ENCODE data around the gene PTRH1.

Gene PTRH1

DNA sequence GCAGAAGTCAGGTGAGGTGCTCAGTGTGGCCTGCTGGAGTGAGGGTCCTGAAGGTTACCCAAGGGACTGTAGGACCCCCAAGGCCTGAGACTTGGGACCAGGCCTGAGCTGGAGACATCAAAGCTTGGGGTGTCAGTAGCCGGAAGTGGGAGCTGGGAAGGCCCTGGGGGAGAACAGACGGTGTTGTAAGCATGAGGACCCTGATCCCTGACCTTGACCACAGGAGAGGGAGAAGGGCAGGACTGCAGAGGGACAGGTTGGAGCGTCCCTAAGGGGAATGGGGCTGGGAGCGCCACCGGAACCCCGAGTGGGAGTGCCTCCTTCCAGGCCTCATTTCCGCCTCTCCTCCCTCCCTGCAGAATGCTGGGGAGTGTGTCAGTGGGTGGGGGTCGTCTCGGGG, 949 bp upstream of the PTRH1 start:
- no peak for DNase-seq

DNA sequence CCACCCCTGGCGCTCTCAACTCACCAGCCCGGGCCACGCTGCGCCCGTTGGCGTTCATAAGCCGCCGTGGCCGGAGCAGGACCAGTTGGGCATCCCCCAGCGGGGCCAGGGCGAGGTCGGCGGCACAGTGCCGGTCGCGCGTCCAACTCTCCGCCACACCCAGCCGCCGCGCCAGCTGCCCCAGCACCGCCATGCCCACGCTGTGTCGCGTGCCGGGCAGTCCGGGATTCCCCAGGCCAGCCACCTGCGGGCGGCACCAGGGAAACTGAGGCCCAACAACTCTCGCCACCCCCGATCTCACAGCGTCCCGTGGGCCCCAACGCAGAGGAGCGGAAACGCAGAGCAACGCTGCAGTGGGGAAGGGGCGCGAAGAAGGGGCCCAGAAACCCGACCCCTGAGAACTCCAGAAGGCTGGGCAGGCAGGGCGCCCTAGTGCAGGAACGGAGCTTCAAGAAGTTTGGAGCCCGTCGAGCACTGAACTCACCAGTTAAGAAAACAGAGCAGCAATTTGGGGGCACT, 453 bp downstream of the PTRH1 start:
- no peak for DNase-seq

DNA sequence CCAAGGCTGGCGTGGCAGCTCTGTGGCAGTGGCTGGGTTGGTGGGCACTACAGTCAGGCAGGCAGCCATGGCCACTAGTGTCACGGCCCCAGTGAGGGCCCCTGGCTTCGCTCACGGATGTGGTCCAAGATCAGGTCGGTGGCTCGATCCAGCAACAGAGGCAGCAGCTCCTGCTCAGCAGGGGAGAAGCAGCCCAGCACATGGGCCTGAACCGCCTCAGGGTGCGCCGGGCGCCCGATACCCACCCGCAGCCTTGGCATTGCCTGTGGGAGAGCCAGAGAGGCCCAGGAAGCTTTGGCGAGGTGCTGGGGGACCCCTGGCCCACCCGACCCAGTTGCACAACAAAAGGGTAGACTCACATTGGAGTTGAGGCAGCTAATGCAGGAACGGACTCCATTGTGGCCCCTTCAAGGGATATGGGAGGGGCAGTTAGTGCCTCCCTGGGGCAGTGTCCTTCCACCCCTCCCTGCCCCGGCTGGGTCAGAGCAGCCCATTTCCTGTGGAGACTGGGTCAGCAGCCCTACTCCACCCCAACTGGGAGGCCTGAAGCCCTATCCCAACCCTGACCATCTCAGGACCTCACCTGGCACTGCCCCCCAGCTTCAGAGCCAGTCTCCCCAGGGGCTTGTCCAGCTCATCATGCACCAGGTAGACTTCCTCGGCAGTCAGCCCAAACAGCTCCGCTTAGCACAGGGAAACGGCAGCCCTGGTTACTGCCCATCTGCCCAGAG, 1.3 kb downstream of the PTRH1 start:
- DNase-seq = no peak

DNA sequence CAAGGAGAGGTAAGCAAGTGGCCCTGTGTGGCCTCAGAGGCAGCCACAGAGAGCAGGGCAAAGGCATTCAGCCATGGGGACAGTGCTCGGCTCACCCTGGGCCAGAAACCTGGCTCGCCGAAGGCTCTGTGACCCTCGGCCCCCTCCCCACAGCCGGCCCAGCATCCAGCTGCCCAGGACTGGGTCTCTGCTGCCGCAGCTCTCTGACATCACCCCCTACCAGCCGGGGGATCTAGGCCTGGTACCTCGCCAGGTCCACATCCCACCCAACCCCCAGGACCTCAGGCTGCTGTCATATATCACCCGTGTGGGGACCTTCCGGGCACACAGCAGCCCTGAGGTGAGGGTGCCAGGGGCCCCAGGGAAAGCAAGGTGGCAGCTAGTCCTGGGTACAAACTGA, 2.6 kb downstream of the PTRH1 start:
- no peak for DNase-seq

DNA sequence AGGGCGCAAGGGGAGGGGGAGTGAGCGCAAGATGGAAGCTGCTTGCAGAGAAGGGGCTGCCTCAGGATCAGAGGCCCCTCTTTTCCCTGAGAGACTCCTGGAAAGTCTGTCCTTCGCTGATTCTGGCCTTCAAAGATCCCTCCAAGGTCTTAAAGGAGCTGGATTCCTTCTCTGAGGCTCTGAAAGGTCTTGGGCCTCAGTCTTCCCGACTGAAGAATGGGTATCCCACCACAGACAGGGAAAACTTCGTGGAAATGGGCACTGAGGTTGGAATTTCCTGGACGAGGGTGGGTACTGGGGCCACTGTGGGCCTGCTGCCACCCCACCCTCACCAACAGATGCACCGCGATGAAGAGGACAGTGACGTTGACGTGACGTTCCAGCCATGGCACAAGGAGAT, 3.1 kb downstream of the PTRH1 start:
- DNase-seq = no peak

DNA sequence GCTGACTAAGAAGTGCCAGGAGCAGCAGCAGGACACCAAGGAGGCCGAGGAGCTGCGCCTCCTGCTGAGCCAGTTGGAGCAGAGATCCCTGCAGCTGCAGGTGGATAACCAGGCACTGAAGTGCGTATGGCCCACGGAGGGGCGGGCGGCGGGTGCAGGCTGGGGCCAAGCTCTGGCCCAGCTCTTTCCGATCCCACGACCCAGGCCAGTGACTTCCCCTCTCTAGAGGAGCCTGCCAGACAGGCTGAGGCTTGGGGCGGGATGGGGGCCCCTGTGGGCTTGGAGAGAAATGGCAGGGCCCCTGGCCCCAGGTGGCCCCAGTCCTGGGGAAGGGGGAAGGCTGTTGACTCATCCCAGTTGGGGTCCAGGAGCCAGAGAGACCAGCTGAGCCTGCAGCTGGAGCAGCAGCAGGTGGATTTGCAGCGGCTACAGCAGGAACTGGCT, 3.6 kb downstream of the PTRH1 start:
- DNase-seq = no peak

DNA sequence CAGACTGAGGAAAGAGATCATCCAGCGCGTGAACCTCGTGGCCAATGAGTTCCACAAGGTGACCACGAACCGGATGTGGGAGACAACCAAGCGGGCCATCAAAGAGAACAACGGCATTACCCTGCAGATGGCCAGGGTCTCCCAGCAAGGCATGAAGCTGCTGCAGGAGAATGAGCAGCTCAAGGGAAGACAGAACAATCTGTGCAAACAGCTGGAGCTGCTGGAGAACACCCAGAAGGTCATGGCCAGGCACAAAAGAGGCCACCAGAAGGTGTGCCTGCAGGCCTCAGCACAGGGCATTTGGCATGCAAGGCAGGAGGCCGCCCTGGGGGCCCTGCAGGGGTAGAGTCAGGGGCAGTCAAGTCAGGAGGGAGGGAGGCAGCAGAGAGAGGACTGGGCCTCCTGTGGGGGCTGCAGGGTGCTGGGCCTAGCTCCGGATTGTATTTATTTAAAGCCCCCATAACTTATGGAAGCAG, 4.2 kb downstream of the PTRH1 start:
- DNase-seq = peak; percentile 33

DNA sequence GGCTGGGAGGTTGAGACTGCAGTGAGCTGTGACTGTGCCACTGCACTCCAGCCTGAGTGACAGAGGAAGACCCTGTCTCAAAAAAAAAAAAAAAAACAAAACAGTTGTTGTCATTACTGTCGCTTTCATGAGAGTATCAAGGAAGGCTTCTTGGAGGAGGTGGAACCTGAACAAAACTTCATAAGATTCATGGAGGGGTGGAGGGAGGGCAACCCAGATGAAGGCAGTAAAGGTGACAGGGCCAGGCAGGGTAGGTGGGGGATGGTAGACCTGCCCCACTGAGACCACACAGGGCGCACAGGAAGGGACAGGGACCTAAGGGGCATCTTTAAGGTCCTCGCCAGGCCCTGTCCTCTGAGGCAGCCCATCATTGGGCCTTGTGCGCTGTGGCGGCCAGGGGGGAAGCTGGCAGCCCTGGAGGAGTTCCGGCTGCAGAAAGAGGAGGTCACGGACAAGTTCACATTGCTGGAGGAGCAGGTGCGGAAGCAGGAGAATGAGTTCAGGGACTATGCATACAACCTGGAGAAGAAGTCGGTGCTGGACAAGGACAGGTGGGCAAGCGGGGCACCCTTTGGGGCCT, 5.2 kb downstream of the PTRH1 start:
- DNase-seq = no peak

DNA sequence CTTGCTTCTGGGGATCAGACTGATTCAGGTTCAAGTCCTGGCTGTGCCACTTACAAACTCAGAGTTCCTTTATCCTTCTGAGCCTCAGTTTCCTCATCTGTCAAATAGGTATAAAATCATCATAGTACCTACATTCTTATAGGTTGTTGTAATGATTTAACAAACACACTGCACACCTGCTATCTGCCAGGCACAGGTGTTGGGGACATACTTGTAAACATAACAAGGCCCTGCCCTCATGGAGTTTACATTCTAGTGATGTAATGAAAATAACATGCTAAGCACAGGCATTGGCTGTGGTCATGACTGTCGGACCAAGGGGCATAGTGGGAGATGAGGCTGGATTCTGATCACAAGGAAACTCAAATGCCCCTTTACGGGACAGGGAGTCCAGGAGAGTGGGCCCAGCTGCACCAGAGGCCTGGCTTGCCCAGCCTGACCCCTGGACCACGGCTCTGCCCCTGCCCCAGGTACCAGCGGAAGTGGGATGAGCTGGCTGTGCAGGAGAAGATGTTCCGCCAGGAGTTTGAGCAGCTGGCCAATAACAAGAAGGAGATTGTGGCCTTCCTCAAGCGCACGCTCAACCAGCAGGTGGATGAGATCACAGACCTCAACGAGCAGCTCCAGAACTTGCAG, 6.4 kb downstream of the PTRH1 start:
- no peak for DNase-seq

DNA sequence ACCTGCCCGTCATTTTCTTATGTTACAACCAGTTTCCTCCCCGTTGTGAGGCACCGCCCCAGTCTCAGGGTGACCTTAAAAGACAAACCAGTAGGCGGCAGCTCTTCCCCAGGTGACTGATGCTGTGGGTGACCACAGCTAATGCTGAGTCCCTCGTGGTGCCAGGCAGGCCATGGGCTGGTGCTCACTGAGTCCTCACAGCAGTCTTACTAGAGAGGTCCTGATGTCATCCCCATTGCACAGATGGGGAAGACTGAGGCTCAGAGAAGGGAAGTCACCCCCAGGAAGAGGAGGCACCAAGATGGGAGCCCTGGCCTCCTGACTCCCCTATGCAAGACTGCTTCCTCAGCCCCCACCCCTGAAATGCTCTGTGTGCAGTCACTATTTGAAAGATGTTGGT, 7.7 kb downstream of the PTRH1 start:
- no peak for DNase-seq

DNA sequence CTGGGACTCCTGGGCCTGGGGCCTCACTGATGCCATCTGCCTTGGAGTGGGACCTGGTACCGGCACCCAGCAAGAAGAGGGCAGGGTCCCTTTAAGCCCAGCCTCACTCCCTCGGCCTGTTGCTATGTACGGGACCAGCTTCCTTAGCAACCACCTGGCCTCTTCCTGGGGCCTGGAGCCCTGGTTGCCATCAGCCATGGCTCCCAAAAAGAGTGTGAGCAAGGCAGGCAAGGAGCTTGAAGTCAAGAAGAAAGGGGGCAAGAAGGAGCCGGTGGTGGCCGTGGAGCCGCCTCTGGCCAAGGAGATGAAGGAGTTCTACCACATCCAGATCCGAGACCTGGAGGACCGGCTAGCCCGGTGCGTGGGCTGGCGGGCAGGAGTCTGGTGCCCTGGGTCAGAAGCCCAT, 8.6 kb downstream of the PTRH1 start, which contains the start of gene CFAP157:
TSS of gene CFAP157 (plus strand) at position 153 of the 406 bp plus-strand sequence. CDS start at position 197, 44 bp downstream.
- no peak for DNase-seq

DNA sequence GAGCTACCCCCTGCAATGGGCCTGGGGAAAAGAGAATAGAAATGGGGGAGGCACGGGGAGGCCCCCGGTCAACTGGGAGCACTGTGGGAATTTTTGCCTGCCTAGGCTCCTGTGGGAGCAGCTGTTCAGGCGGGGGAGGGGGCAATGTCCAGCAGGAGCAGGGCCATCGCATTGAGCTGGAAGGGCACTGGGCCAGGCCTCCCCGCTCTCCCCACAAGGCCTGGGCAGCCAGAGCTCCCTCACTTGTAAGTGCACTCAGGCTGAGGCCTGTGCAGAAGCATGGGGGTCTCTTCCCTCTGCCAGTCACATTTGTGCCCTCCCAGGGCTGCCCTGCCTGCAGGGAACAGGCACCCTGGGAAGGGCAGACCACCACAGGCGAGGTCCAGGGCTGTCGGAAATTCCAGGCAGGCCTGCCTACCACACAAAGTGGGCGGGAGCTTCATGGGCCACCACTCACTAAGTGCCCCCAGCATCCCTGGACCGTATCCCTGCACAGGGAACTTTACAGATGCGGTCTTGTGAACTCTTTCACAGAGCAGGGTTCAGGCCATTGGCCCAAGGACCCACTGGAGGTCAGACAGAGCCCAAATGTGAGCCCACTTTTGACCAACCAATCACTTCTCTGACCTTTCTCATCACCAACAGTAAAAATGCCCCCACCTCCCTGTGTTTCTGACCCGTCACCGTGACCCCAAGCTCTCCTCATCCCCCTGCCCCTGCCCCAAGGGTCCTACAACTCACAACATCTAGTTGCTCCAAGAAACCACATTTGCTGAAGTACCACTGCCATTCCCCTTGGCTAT, 9.7 kb downstream of the PTRH1 start:
- no peak for DNase-seq

DNA sequence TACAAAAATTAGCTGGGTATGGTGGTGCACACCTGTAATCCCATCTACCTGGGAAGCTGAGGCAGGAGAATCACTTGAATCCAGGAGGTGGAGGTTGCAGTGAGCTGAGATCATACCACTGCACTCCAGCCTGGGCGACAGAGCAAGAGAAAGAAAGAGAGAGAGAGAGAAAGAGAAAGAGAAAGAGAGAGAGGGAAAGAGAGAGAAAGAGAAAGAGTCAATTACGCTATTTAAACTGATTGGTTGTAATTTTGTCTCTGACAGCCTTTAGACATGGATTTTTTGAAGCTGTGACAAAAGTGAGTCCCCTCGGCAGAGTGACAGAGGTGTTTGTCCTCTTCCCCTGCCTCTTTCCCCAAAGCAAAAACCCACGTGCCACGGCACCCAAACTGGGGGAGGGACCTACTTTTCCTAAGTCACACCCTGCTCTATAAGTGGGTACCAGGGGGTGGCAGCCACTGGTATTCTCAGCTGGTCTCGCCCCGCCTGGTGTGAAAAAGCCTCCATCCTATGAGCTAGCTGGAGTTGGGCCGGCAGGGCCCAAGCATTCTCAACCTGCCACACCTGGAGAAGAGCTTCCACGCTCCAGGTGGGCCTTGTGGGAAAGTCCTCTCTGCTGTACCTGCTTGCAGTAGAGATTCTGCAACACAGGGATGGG, 12.0 kb downstream of the PTRH1 start:
- no peak for DNase-seq

DNA sequence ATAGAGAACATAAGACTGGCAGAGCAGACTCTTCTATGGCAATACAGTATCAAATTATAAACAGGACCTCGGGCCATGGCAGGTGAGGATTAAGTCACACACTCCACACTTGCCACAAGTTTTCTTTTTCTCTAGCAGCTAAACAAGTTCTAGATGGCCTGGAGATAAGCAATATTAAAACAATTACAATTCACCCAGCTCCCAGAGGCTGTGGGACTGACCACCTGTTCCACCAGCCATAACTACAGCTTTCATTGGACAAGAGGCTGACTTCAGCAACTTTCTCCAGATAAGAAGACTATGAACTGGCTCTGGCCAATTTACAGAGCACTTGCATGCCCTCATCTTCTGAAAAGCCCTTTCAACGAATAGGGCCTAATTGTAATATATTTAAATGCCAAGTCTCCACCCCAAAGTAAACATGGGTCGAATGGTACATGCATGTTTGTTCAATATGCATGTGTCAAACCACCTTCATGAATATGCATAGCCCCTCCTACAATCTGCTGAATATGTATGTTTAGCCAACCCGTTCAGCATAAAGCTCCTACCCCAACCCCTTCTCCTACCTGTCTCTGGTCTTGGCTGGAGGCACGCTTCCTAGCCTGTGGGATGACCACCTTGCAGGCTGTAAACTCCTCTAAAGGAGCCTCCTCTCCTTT, 14.7 kb downstream of the PTRH1 start:
- no peak for DNase-seq

DNA sequence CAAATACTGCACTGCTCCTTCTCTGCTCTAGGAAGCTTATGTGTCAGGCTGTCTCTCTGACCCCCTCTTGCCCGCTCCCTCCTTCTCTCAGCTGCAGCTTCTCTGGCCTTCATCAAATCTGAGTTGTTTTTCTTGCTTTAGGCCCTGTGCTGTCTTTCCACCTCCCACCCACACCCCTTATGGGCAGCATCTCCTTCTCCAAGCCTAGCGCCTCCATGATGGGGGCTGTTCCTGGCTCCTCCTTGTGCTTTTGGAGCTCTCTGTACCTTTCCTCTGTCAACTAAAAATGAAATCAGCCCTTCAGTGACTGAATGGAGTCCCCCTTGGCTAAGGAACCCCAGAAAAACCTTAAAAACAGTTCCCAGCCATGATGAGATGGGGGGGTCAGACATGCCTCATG, 15.3 kb downstream of the PTRH1 start:
- no peak for DNase-seq

DNA sequence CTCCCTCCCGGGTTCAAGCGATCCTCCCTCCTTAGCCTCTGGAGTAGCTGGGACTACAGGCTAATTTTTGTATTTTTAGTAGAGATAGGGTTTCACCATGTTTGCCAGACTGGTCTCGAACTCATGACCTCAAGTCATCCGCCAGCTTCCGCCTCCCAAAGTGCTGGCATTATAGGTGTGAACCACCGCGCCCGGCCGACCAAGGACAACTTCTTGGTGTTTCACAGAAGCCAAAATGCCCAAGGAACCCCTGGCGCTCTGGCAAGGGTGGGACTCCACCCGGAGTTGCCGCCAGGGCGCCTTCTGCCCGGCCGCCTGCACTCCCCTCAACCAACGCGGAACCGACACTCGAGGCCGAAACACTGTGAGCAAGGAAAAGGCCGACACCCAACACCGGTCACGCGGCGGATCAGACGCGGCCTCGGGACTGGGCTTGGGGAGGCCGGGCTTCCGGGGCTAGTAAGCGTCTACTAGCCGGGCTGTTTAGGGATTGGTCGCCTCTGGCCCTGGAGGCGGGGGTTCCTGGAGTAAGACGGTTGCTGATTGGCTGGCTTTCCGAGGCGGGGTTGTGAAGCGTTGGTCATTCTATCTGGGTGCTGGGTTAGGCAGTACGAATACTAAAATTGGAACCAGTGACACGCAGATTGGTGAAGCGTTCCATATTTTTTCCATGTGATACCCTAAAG, 16.3 kb downstream of the PTRH1 start:
- peak; percentile 60 for DNase-seq

DNA sequence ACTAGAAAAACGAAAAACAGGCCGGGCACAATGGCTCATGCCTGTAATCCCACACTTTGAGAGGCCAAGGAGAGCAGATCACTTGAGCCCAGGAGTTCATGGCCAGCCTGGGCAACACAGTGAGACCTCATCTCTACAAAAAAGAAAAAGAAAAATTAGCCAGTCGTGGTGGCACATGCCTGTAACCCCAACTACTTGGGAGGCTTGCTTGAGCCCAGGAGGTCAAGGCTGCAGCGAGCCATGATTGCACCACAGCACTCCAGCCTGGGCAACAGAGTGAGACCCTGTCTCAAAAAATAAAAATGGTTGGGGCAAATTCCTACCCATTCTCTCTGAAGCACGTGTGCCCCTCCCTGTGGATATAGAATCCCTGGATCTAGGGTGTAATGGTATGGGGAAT, 17.1 kb downstream of the PTRH1 start:
- no peak for DNase-seq

DNA sequence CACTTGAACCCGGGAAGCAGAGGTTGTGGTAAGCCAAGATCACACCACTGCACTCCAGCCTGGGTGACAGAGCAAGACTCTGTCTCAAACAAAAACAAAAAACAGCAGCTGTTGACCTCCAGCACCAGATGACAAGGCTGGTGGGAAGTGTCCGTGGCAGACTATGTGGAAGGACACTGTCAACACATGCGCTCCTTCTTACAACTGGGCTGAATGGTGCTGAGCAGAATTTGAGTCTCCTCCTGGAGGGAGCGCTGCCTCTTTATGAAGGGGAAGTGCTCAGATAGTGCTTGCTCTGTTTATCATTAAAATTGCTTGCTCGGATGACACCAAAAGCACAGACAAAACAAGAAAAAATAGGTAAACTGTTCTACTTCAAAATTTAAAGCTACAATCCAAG, 17.9 kb downstream of the PTRH1 start:
- no peak for DNase-seq

DNA sequence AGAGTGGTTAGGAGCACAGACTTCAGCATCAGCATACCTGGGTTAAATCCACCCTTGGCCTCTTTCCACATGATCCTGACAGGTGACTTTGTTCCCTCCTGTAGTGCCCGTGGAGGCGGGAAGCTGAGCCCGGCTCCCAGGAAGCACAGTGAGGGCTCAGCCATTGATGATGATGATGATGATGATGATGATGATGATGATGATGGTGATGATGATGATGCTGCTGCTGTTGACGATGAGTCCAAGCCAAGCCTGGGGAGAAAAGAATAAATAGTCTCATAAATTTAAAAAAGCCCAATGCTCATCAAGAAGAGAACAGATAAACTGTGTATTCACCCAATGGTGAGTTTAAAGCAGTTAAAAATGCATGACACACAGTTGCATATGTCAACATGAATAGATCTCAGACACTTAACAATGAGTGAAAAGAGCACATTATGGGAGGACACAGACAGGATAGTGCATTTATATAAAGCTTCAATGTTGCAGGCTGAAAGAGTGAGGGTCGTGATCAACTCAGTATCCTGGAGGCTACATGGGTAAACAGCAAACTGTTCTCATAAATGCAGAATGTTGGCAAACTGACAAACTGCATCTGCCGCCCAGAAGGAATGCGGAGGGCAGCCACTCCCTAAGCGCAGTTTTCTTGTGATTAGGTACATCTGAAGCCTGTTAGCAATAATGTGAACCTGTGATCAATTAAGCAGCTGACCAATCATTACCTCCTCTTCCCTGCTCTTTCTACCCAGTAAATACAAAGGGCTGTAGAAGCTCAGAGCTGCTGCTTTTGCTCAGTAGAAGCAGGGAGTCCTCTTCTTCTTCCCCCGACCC, 20.4 kb downstream of the PTRH1 start:
- no peak for DNase-seq

DNA sequence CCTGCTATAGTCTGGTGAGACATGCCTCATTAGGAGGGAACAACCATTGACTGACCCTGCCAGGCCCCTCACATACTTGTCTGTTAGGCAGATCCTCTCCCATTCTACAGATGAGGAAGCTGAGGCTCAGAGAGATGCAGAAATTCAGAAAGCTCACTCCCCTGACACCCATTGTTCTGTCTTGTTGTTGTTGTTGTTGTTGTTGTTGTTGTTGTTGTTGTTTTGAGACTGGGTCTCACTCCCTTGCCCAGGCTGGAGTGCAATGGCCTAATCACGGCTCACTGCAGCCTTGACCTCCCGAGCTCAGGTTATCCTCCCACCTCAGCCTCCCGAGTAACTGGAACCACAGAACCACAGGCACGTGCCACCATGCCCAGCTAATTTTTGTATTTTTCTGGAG, 21.8 kb downstream of the PTRH1 start:
- DNase-seq = no peak

Measured in NK-92 treated with Interleukin-12 subunit alpha and Interleukin-12 subunit beta, amount 100 ng/mL, for 24 hours (cell line).